GM19351 (cell line): ENCODE data around the gene GLRX2.

Experiments used
- ATAC-seq: cut with Tn5 transposase; IDR thresholded peaks from one replicate; pipeline ENCODE4 v1.9.1; 2021; ENCODE audit warnings: mild to moderate bottlenecking, moderate library complexity; ENCODE audit not compliant: unreplicated experiment

GLRX2 gene

DNA sequence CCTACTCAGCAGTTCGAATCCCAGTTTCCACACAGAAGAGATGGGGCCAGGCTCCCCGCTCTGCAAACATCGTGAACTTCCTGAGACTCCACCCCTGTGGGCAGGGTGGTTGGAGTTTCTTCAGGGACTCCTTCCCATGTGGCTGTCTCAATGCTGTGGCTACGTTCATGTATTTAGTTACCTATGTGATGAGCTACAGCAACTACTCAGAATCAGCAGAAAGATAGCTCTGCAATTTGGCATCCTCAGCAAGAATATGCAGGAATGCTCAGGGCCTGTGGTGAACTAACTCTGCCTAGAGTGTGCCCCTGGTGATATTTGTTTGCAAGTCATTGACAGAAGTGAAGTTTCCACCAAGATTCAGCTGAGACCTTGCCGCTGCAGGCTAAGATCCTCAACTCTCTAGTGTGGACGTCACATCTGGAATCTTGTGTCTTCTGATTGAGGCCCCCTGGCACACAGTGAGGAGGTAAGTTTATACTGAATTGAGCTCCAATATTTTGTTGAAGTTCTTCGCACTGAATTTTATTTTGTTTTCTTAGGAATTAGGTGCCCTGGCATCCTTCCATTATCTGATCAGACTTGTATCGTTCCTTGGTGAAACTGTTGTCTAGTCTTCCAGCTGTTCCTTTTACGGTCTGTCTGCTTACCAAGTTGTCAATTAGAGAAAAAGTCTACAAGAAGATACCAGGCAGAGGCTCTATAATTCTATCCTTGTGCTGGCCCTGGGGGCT, 8.2 kb upstream of the GLRX2 start:
- no peak for ATAC-seq

DNA sequence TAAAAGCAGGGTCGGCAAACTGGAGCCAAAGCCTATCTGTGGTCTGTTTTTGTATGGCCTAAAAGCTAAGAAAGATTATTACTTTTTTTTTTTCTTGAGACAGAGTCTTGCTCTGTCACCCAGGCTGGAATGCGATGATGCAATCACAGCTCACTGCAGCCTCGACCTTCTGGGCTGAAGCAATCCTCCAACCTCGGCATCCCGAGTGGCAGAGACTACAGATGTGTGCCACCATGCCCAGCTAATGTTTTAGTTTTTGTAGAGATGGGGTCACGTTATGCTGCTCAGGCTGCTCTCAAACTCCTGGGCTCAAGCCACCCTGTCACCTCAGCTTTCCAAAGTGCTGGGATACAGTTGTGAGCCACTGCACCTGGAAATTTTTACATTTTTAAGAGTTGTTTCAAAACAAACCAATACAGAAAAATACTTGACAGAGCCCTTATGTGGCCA, 6.5 kb upstream of the GLRX2 start:
- ATAC-seq = no peak

DNA sequence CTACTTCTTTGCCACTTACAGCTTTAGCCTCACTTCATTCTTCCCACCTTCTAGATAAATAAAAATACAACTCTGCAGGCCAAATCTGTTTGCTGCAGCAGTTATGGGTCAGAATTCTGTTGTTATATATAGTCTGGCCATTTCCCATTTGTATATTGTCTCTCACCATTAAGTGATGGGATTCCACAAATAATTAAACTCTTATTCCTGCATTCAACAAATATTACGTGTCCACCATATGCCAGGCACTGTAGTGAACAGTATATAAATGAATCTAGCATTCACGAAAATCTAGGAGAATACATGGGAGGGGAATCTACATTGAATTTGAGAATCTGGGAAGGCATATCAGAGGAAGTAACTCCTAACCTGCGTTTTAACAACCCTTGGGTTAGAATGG, 5.7 kb upstream of the GLRX2 start:
- ATAC-seq = no peak

DNA sequence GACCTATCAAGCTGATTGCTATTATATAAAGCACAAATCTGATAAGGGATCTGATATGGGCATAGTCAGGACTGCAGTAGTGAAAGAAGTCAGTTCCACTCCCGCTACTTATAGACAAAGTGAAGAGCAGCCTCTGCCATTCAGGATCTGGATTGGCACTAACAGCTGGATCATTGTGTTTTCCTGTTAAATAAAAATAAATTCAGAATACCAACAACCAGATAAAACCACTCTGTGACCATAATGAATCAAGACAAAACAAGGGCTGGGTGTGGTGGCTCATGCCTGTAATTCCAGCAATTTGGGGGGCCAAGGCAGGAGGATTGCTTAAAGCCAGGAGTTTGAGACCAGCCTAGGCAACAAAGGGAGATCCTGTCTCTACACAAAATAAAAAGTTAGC, 5.0 kb upstream of the GLRX2 start:
- no peak for ATAC-seq

DNA sequence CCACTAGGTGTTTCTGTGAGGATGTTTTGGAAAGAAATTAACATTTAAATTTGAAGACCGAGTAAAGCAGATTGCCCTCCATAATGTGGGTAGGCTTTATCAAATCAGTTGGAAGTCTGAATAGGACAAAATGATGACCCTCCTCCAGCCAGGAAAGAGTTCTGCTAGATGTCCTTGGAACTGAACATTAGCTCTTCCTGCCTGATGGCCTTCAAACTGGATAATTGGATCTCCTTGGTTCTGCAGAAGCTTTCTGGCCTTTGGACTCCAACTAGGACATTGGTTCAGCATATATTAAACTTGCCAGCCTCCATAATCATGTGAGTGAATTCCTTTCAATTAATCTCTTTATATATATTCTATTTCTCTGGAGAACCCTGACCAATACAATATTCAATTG, 4.4 kb upstream of the GLRX2 start:
- no peak for ATAC-seq

DNA sequence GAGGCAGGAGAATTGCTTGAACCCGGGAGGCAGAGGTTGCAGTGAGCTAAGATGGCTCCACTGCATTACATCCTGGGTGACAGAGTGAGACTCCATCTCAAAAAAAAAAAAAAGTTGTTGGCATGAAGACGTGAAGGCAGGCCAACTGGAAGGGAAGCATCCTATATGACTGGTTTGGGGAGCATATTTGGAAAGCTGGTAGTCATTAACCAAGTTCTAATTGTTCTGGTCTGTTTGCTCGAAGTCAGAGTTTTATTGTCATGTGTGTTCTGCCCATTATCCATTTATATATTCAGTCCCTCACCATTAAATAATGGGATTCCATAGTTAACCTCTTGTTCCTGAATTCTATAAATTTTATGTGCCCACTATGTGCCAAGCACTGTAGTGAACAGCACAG, 3.3 kb upstream of the GLRX2 start:
- no peak for ATAC-seq

DNA sequence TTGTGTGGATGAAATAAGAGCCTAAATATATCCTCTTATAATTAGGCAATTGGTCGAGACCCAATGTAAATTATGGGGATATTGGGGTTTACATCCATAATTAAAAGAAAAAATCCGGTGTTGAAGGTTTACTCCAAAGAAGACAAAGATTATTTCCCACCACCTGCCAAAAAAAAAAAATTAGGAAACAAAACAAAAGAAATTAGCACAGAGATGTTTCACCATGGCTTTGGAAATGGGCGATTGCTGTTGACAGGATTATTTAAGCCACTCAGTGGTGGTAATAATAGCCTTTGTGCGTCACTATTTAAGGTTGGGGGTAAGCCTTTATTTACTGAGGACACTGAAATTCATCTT, 585 bp upstream of the GLRX2 start:
- ATAC-seq = no peak

DNA sequence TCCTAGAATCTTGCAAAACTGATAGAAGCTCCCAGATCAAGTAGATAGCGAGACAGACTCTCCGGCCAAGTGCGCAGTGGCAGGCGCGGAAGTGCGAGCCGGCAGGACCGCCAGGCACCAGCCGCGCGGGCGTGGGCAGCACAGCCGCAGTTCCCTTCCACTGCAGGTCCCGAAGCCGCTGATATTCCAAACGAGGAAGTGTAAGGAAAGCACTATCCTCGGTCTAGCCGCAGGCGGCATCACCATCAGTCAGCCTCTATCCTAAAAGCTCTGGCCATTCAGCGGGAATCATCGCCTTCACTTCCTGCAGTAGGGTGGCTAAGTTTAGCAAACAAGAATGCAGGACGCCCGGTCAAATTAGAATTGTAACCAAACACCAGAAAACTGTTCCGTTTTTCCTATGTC, 710 bp downstream of the GLRX2 start:
- peak; percentile 41 for ATAC-seq

DNA sequence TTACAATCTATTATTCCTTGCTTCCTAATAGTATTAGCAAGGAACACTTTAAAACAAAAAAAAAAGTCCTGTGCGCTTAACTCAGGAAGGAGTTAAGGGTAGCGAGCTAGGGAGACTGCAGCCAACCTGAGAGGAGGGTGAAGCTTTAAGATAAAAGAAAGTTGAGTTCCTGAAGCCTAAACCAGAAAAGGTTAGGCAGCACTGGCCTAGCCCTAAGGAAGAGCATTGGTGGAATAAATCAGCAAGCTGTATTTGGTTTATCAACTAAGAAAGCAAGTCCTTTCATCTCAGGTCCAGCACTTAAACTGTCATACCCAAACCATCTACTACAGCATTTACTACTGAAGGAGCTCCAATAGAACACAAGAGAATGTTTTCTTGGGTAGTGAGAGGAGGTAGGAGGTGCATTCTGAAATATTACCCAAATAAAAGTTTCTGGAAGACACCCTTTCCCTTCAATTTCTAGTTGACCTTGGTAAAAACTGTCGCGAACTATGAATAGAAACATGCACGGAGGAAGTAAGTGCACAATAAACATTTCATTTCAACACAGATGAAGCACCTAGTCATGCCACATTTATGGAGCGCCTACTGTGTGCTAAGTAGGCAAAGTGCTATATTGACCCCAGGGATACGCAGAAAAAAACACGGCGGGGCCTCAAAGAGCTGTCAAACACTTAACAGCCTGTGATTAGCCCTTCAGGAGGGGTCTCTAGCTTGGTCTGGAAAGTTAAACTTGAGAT, 1.3 kb downstream of the GLRX2 start:
- no peak for ATAC-seq

DNA sequence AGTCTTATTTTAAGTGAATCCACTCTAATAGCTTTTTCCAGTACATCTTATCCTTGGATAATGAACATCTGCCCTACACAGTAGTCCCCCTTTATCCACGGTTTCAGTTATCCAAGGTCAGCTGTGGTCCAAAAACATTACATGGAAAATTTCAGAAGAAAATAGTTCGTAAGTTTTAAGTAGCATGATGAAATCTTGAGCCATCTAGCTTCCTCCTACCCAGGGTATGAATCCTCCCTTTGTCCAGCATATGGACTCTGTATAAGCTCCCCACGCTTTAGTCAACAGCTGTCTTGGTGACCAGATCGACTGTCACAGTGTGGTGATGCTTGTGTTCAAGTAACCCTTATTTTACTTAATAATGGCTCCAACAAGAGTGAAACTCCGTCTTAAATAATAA, 2.6 kb downstream of the GLRX2 start:
- no peak for ATAC-seq

DNA sequence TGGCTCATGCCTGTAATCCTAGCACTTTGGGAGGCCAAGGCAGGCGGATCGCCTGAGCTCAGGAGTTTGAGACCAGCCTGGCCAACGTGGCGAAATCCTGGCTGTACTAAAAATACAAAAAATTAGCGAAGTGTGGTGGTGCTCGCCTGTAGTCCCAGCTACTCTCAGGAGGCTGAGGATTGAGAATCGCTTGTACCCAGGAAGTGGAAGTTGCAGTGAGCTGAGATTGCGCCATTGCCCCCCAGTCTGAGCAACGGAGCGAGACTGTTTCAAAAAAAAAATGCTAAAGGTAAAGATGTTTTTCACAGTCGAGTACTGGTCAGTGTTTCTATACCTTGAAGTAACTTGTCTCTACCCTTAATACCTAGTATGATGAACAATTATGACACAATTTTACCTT, 11.1 kb downstream of the GLRX2 start:
- ATAC-seq = no peak

DNA sequence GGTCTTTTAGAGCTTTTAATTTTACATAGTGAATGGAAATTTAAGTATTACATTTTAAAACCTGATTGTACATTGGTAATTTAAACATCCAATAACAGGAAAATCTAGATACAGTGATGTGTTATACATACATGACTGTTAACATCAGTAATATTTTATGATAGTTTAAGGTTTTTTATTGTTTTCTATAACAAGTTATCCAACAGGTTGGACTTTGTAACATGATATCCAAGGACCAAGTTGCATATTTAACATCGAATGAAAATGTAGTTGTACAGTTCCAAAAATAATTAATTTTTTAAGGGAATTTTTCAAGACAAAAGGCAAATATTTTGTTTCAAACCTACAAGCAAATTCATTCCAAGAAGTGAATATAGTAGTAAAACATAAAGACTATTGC, 14.3 kb downstream of the GLRX2 start:
- no peak for ATAC-seq

DNA sequence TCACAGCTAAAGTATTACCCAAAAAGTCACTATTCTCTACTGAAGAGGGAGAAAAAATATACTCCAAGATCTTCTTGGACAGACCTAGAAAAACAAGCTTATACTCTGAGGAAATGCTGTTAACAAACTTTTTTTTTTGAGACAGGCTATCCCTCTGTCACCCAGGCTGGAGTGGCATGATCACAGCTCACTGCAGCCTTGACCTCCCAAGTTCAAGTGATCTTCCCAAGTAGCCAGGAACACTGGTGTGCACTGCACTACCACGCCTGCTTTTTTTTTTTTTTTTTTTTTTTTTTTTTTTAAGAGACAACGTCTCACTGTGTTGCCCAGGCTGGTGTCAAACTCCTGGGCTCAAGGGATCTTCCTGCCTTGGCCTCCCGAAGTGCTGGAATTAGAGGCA, 17.3 kb downstream of the GLRX2 start:
- no peak for ATAC-seq

DNA sequence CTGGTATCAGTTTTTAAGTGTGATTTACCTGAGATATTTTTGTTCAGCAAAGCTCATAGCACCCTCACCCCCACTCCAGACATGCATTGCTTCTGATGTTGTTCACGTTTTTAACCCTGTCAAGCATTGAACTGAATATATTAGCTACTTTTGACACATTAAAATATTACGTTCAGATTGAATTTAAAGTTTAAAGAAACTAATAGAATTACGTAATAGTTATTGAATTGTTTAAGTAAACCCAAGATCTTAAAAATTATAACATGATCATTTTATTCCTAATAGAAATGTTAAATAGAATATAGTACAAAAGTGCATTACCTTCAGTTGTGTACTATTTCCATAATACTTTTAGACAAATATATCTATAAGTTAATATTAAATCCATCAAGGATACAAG, 18.9 kb downstream of the GLRX2 start:
- ATAC-seq = no peak

DNA sequence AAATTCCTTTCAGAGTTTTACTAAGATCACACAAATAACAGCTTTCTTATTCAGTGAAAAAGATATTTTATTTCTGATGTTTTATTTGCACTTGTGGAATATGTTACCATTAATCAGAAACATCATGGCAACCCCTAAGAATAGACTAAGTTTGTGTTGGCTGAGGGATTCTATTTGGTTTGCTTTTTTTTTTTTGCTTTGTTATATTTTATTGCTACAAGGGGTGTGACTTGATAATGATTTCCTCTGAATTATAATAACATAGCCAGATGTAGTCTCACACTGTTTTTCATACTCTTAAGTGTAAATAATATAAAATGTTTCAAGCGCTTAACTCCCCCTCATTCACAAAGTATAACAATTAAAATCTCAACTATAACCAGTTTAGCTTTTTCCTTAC, 20.0 kb downstream of the GLRX2 start:
- ATAC-seq = no peak

DNA sequence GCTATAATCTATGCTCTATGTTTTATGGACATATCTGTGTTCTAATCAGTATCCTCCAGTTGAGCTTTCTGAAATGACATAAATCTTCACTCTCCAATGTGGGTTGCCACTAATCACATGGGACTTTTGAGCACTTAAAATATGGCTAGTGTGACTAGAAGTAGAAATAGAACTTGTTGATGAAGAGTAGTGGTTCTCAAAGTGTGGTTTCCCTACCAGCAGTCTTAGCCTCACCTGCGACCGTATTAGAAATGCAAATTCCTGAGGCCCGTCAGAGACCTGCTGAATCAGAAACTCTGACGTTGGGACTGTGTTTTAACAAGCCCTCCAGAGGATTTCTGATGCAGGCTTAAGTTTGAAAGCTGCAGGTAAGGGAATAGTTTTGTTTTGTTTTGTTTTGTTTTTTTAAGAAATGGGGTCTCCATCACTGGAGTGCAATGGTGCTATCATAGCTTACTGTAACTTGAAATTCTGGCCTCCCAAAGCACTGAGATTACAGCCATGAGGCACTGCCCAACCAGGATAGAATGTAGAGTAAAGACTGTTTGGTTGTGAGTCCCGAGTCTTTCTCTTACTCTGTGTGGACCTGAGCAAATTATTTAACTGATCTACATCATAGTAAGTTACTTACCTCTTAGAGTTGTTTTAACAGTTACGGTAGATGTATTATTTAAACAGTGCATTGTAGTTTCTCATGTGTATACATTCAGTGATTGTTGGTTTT, 21.7 kb downstream of the GLRX2 start:
- ATAC-seq = peak; percentile 99

DNA sequence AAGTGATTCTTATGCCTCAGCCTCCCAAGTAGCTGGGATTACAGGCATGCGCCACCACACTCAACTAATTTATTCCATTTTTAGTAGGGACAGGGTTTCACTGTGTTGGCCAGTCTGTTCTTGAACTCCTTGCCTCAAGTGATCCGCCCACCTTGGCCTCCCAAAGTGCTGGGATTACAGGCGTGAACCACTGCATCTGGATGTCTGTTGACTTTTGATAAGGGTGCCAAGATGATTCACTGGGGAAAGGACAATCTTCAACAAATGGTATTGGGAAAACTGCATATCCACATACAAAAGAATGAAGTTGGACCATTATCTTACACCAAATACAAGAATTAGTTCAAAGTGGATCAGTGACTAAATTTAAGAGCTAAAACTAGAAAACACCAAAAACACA, 26.0 kb downstream of the GLRX2 start:
- ATAC-seq = no peak

DNA sequence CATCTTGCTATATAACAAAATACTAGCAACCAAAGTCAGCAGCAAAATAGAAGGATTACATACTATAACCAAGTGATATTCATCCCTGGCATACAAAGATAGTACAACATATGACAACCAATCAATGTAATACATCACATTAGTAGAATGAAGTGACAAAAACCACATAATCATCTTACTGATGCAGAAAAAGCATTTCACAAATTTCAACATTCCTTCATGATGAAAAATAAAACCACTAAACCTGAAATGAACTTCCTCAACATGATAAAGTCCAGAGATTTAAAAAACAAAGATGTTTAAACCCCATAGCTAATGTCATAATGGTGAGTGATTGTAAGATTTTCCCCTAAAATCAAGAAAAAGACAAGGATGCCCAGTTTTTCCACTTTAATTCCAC, 27.2 kb downstream of the GLRX2 start:
- no peak for ATAC-seq

DNA sequence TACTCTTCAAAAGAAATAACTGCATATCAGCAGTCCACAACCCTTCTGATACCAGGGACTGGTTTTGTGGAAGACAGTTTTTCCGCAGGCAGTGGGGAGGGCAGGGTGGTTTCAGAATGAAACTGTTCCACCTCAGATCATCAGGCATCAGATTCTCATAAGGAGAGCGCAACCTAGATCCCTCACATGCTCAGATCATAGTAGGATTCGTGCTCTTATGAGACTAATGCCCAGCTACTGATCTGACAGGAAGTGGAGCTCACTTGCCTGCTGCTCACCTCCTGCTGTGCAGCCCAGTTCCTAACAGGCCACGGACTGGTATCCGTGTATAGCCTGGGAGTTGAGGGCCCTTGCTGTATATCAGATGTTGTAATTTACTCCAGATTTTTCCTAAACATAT, 34.3 kb downstream of the GLRX2 start:
- no peak for ATAC-seq

DNA sequence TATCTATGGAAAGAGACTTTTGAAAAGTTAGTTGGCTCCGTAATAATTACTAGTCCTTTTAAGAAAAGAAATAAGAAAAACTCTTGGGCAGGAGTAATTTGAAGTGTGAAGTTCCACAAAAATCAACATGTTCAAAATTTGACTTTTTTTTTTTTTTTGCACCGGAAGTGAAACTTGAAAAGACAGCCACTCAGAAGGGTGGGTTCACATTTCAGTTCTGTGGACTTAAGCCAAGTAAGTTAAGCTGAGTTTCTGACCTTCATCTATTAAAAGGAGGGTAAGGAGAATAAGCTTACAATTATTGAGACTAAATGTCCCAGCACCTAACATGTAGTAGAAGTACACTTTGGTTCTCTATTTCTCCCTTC, 34.8 kb downstream of the GLRX2 start:
- peak; percentile 38 for ATAC-seq

DNA sequence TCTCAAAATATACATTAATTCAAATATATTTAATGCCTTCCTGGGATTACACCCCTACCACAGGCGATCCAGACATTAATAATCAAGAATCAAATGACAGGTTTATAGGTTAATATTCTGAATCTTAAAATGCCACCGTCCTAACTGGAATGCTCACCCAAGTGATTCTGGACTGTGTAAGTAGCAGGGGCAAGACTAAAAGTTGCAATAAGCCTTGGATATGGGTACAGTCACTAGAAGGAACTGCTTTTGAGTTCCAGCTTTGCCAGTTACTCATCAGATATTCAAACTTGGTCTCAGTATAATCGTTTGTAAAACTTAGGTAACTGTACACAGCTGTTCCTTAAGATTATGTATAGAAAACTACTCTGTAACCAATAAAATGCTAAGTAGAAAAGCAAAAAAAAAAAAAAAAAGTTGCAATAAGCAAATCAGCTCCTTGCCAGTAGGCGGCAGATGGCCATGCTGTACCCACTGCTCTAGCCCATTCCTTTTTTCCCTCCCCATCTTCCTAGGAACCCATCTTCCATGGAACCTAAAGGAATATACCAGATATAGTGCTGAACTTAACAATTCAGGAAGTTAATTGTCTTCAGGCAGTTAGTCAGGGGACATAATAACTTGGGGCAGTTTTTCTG, 35.3 kb downstream of the GLRX2 start:
- ATAC-seq = no peak

DNA sequence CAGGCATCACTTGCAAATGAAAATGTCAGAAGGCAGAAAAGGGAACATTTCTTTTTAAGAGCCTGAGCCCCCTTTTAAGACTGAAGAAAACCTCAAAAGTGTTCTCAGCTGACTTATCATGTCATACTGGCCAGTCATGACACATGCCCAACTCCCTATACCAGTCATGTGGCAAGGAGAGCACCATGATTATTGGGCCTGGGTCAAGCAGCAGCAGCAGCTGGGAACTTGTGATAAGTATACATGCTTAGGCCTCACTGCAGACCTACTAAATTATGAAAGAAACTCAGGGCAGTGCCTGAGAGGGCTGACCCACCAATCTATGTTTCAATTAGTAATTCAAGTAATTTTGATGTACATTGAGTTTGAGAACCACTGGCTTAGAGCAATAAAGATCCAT, 37.2 kb downstream of the GLRX2 start:
- no peak for ATAC-seq
